NCI-H524 treated with DMSO at 0.1 percent for 48 hours (cell line): Measurements from ENCODE around the gene TMEM272.
"Not testable (repeated sequence)": the region's sequence is repeated elsewhere in the genome, so short reads cannot be mapped to it uniquely, and the experiment has no call there.

ENCODE experiments used
- DNase-seq: peaks from one replicate; lab custom pipeline; 2025; lab: John Stamatoyannopoulos, UW

The TMEM272 gene

DNA sequence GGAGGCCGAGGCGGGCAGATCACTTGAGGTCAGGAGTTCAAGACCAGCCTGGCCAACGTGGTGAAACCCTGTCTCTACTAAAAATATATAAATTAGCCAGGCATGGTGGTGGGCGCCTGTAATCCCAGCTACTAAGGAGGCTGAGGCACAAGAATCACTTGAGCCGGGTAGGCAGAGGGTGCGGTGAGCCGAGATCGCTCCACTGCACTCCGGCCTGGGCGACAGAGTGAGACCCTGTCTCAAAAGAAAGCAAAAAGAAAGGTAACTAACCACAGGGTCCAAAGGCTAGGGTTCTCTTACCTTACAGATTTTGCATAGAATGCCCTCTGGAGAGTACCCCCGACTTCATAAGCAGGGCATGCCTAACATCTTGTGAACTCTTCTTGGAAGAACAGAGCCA lies 20.3 kb downstream of the TMEM272 start:
- not testable (repeated sequence) for DNase-seq

DNA sequence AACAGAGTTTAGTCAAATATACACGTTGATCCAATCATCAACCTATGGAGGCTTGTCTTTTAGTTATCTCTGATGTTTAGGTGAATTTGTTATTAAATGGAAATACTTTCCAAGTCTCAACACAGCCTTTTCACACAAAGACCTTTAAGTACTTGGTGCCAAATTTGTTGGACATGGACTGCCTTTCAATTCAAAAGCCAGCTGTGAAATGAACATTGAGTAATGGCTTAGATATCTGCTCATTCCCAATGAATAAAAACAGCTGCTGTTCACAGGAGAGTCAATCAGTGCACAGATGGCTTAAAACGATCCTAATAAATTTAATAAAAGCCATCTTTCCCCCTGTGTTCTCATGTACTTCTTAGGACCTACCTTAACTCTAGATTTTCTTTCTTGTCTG lies 21.1 kb downstream of the TMEM272 start:
- DNase-seq, result peak; percentile 50

DNA sequence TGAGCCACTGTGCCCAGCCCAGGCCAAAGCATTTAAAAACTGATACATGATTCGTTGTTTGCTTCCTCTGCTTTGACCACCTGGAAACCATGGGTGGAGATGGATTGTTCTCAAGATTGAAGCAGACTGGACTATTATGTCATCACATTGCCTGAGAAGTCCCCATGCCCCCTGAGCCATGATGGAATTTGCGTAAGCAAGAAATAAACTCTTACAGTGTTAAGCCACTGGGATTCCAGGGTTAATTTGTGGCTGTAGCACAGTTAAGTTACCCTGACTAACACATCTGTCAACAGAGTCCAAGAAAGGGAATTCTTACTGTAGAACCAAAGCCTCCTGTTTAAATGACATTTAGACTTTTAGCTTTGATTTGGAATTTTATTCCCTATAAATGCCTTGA lies 21.6 kb downstream of the TMEM272 start:
- no peak for DNase-seq

DNA sequence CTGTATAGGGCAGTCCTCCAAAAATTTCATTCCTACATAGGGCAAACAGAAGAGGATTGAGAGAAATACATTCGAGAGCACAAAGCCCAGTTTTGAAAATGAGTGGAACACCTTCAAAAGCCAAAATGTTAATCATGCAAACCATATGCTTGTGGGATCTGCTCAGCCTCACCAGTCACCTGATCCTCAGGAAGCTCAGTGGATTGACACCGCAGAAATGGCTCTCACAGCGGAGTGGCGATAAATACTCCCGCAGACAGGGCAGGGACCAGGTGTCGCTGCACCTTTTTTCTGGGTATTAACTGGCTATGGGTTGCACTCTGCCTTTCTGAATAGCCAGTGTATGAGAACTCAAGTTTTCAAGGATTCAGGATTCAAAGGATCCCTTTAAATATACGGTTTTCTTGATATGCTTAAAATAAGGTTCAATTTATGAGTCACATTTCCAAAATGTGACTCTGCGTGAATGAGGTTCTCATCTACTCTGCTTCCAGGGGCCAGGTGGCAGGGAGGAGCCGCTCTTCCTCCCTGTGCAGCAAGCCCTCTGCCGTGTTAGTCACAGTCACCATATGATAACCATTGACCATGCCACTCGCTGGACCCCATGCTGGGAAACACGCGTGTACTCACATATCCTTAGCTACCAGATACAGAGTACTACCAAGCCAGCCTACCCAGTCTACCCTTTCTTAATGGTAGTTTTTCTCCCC lies 22.7 kb downstream of the TMEM272 start:
- DNase-seq, result peak; percentile 78

DNA sequence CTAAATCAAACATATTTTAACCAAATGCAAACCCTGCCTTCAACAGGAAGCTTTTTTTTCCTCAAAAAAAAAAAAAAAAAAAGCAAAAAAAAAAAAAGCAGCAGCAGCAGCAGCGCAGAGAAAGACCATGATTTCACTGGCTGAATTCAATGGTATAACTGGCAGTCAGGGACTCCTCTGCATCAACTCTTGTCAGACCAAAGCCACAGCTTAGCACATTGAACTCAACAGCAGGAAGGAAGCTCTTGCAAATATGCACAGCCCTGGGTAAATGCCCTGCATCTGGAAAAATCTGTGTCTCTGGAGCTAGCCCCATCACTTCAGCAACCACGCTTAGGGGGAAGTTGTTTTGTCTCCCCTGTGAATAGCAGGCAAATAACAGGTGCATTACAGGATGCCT lies 23.4 kb downstream of the TMEM272 start:
- no peak for DNase-seq

DNA sequence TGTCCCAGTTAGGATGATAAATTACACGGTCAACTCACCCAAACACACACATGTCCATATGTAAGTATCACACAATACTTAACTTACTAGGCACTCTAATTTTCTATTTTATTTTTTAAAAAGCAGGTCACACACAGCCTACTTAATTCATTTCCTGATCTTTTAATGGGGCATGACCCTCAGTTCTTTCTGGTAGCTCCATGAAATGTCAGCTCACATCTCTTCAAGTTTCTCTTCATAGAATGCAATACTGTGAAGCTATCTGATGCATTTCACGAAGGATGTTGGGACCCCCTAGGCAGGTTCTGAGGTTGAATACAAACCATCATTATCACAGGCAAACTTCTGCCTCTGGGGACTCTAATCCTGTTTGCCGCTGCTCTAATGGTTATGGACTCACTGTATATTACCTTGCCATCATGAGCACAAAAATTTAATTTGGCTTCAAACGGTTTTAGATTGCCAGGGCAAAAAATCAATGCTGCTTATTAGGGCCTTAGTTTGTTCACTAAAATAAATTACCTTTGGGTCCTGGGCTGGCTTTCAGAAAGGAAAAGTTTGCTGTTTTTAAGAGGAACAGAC lies 24.9 kb downstream of the TMEM272 start:
- no peak for DNase-seq

DNA sequence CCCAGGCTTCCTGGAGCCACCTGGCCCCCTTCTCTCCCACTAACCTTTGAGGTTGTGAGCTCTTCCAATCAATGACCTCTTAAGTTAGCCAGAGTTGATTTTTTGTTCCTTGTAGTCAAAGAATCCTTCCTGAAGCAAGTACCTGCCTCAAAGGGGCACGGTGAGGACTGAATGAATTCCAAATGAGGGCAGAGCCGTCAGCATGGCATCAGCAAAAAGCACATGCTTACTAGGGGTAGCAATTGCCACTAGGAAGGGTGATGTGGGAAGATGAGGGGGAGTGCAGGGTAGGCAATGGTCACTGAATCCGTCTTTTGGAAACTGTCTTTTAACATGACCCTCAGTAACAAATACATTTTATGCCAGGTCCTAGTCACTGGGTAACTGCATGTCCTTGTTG lies 25.4 kb downstream of the TMEM272 start:
- no peak for DNase-seq

DNA sequence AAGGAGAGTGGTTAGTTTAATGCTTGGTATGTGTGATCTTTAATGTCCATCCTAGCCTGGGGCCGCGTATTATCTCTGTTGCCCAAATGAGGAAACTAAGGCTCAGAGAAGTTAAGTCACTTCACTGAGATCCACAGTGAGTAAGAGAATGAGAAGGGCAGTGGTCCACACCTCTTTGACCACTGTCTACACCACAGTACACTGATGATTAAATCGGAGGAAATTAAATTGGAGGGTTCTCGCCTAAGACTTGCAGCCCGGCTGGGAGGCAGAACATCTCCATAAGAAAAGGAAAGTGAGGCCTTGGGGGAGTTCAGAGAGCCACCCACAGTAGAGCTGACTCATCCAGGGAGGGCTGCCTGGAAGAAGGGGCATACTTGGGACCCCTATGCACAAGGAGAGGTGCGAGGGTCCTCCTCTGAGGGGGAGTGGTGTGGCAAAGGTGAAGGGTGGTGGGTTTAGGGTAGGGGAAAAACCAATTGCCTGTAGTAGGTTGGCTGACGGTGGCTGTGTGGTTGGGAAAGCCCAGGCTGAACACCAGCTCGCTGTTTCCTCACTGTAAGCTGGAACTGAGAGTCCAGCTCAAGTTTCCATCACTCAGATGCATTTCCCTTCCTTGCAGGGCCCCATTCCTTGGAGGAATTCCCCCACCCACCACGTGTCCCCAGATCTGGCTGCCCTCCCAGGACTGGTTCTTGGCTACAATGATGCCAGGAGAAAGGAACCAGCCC lies 26.0 kb downstream of the TMEM272 start:
- DNase-seq, result no peak

DNA sequence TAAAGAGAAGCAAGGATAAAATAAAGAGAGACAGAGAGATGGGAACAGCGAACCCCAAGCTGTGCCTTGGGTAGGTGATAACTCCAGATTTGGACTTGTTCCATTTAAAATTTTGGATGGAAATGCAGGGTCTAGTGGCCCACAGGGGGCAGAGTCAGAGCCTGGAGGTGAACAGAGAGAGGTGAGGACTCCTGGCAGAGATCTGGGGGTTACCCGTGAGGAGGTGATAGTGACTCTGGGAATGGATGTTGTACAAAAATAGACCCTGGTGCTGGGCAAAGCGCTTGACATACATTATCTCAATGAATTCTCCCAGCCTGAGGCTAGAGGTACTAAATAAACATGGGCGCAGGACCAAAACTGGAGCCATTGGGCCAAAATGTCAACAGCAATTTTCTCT lies 26.7 kb downstream of the TMEM272 start:
- no peak for DNase-seq

DNA sequence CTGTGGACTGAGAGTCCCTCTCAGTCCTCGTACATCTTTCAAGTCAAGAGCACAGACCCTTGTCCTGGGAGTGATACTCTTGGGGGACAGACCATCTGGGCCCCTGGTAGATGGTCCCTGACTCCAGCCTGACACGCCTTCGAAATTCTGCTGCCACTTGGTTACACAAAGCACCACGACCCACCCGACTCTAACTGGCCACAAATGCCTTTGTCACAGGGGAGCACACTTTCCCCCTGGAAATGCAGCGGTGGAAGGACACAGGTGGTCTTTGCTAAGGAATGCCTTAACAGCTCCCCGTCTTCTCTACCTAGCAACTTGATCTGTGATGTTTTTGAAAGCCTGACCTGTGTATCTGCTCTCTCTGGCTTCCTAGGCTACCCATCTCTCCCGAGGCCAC lies 27.3 kb downstream of the TMEM272 start:
- DNase-seq, result no peak

DNA sequence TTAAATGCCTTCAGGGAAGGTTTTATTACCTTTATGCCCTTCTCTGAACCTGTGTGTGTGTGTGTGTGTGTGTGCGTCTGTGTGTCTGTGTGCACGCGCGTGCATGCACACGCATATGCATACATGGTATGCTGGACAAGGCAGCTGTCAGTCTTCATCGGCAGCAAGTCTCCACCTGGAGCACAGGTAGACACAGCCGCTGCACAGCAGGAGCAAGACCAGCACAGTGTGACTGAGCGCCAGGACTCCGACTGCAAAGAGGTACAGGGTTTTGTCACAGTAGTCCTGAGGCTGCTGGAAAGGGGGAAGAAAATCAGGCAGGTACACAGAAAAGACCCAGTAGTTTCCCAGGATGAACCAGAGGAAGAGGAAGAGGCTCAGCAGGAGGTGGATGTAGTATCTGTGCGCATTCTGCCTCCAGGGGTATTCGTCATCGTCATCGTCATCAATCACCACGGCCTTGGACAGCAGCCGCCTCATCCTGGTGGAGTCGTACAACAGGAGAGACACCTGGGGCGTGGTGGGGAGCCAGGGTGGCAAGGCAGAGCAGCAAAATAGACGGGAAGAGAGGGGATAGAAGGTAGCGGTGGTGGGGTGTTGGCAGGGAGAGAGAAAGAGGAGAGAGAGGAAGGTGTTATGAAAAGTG lies 28.2 kb downstream of the TMEM272 start:
- no peak for DNase-seq

DNA sequence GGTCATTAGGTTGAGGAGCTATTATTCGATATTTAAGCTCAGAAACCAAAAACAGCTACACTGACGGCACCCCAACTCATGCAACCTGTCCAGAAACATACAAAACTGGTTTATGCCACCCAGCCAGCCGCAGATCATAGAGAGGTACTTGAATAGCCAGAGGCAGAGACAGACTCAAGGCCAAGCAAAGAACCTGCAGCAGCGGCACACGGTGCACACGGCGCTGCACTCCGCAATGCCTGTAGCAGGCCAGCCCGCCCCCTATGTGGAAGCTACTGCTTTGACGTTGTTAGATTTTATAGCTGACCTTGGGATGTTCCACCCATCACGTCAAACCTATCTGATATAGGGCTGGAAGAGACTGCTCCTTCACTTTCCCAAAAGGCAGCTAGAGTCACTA lies 29.1 kb downstream of the TMEM272 start:
- DNase-seq, result no peak

DNA sequence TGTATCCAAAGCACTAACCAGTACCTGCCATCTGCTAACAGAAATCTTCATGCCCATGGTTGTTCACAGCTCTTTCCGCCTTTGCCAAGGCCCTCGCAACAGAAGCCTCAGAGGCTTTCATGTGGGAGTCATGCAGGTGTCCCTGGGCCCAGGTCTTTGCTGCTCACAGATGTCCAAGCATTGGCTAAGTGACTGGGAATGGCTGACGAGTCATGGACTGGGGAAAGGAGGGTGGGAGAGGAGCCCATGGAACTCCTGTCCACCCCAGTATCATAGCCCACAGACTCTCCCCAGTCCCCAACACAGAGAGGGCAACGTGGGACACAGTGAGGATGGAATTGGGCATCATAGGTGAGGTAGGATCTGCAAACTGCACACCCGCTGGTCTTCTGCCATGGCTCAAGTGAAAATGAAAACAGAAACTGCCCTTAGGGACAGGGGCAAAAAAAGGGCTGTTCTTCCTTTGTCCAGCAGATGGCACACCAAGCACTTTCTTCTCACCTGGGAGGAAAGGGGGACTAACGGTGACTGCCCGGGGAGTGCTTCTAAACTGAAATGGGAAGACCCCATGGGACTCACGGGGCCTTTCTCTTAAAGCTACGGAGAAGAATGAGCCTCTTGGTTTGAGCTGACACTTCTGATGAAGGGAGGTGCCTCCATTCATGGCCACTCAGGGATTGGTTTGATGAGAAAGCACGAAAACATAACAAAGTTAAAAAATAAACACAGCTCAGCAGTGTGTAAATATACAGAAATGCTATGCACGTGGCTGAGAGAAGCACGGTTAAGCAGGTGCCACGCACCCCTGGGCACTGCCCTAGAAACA lies 29.9 kb downstream of the TMEM272 start:
- DNase-seq, result no peak

DNA sequence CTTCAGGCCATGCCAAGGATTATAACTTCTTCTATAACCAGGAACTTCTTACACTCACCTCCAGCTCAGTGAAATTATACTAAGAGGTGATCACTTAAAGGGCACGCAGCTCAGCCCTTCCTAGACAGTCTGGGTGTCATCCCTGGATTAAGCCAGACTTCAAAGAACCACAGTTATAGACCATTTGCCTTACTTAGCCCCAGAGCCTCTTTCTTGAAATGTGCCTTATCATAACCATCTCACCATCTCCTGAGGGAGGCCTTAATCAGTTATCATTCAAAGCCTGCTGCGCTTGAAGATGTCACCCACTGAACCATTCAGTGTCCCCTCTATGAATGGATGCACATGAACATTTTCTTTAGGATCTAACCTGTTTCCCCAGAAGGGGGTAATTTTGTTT lies 30.9 kb downstream of the TMEM272 start:
- DNase-seq, result no peak

DNA sequence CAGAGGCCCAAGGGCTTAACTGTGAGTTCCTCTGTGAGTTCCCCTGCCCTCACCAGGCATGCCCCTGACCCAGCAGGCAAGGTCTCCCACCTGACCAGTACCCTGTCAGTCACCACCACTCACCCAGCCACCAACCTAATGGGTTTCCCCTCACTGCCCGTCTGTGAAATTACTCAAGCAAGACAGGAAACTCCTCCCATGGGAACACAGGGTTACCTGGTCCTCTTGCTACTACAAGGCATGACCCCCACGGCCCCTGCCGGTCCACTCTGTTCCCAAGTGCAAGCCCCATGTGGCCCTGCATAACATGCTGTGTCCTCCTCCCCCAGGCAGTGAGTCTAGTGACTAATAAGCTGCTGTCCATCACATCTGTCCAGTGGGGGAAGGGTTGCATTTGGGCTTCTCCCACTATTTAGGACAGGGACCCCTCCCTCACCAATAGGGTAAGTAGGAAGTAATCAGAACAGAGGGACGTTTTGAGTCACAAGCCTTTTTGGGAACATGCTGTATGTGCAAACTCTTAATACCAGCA lies 33.0 kb downstream of the TMEM272 start:
- DNase-seq, result no peak

DNA sequence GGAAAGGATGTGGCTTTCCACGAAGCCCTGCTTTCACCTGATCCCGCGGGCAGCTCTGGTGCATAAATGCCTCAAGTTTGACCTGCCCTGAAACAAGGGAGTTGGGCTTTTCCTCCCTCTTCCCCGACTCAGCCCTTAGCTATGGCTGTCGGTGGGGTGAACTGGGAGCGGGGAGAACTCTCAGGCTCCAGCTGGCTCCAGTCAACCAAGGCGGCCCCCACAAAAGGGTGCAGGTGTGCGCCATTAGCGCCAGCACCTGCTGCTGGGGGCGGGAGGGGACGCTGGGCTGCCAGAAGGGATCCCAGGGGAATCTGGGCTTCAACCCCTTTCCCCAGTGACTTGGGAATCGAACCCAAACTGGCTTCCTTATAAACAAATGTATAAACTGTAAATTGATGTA lies 33.9 kb downstream of the TMEM272 start:
- DNase-seq, result no peak

DNA sequence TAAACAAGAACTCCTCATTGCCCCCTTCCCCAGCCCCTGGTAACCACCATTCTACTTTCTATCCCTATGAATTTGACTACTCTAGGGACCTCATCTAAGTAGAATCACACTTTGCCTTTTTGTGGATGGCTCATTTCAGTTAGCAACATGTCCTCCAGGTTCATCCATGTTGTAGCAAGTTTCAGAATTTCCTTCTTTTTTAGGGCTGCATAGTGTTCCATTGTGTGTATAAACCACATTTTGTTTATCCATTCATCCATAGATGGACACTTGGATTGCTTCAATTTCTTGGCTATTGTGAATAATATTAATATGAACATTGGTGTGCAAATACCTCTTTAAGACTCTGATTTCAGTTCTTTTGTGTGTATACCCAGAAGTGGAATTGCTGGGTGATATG lies 36.2 kb downstream of the TMEM272 start:
- DNase-seq, result no peak

DNA sequence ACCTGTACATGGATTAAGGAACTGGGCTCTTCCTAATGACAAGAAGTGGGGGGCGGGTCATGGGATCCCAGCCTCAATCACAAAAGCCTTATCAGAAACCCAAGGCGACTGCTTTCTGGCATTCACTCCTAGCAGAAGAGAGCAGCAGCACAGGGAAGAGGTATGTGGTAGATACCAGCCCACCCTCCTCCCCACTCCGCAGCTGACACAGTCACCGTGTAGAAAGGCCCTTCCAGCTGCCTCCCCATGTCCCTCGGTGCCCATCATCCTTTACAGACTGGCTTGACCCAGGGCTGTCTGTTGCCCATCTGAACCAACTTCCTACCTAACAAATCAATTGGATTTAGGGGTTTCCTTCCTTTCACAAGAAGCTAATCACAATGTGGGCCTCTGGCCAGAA lies 37.9 kb downstream of the TMEM272 start:
- DNase-seq, result no peak

DNA sequence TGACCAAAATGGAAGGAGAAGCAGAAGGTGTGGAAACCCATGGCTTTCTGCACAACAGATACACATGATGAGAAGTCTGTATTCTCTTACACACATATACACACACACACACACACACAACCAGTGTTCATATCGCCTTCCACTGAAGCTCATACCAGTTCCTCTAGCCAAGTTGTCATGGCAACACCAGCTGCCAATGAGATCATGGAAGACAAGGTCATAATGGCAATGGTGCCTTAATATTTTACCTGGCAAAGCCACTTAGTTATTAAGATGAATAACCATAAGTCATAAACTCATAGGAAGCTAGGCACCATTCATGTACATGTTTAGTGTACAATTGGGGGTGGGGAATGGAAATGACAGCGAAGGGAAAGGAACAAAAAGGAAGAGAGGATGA lies 38.4 kb downstream of the TMEM272 start:
- no peak for DNase-seq

DNA sequence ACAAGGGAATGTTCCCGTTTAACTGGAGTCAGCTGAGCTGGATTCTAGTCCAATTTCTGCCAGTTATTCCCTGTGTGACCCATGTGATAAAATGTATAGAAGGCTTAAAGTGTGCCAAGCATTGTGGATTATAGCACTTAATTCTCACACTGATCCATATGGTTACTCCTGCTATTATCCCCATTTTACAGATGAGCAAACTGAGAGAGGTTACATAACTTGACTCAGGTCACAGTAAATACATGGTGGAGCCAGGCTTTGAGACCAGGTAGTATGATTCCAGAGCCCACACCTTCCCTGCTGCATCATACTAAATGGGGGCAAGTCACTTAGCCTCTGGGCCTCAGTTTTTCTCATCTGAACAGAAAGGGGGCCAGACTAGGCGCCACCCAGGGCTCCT lies 39.1 kb downstream of the TMEM272 start:
- DNase-seq, result no peak

DNA sequence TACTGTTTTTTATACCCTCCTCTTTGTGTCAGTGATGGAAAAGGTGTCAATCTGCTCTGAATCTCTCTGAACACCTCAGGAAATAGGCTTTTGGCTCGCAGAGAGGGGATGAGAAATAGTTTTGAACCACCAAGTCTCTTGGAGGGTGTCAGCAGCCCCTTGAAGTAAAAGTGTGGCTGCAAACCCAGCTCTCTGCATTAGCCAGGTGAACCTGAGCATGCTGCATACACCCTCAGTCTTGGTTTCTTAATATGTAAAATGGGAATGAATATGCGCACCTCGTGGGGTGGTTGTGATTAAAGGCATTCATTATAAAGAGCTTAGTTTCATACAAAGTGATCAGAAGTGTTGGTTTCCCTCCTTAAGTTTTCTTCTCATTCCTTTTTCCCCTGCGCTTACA lies 39.7 kb downstream of the TMEM272 start:
- no peak for DNase-seq
